ENCODE data around the gene ST7.

DNA sequence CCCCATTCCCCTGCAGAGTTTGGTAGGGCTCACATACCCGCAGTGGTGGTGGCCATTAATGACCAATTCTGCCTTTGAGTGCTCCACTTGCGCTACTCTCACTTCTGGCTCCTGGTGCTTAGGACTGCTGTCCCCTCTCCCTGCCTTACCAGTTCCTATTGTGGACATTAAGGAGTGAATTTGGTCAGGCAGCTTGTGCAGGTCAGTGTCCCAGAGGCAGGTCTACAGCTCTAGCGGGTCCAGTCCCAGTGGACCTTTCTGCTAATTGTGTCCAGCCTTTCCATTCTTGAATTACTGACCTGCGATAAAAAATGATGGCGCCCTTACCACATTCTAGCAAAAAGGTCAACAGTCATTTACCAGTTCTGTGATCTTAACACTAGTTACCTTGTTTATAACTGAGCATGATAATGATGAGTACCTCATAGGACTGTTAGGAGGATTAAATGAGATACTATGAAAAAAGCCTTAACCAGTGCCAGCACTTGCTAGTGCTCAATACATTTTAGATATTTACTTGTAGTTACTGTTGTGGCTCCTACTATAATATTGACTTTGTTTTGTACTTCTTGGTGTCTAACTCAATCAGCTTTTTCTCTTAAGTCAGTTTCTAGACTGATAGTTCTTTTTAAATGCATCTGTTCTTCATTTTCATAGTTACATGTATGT, 14.1 kb downstream of the ST7 start:
- TF ChIP-seq EZH2 (IDR thresholded peaks at IDR 0.05; ENCODE audit: borderline replicate concordance) (no peak), EZH2phosphoT487 (IDR thresholded peaks at IDR 0.05; ENCODE audit: low read depth, severe bottlenecking, unreplicated experiment) (no peak)
- TF ChIP-seq, protein P1, sequence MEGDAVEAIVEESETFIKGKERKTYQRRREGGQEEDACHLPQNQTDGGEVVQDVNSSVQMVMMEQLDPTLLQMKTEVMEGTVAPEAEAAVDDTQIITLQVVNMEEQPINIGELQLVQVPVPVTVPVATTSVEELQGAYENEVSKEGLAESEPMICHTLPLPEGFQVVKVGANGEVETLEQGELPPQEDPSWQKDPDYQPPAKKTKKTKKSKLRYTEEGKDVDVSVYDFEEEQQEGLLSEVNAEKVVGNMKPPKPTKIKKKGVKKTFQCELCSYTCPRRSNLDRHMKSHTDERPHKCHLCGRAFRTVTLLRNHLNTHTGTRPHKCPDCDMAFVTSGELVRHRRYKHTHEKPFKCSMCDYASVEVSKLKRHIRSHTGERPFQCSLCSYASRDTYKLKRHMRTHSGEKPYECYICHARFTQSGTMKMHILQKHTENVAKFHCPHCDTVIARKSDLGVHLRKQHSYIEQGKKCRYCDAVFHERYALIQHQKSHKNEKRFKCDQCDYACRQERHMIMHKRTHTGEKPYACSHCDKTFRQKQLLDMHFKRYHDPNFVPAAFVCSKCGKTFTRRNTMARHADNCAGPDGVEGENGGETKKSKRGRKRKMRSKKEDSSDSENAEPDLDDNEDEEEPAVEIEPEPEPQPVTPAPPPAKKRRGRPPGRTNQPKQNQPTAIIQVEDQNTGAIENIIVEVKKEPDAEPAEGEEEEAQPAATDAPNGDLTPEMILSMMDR (IDR thresholded peaks at IDR 0.05; ENCODE audit: poor library complexity): no peak

All from hepatocyte (in vitro differentiated cells).